Activated naive CD4-positive, alpha-beta T cell treated with Interleukin-2 at 50 U/mL for 16 hours (primary cell): ENCODE results near the gene IFT81.
"Not testable (repeated sequence)": the region's sequence is repeated elsewhere in the genome, so short reads cannot be mapped to it uniquely, and the experiment has no call there.

Experiments
- DNase-seq: peaks from one replicate; pipeline ENCODE4 v3.0.0-alpha.2; 2020

IFT81 gene

GRCh38 chr12:110108309-110109036 lies 15.7 kb upstream of the IFT81 start:
- DNase-seq: no peak

GRCh38 chr12:110109037-110109836 lies 14.9 kb upstream of the IFT81 start:
- no peak for DNase-seq

- DNase-seq: no peak
Observed at GRCh38 chr12:110109837-110110535, 14.2 kb upstream of the IFT81 start.

GRCh38 chr12:110111476-110112334 lies 12.5 kb upstream of the IFT81 start:
- no peak for DNase-seq

GRCh38 chr12:110112335-110112660 lies 11.9 kb upstream of the IFT81 start:
- DNase-seq: no peak

GRCh38 chr12:110114528-110114937 lies 9.6 kb upstream of the IFT81 start:
- DNase-seq: no peak

GRCh38 chr12:110115675-110116074 lies 8.5 kb upstream of the IFT81 start:
- DNase-seq: no peak

GRCh38 chr12:110116623-110117022 lies 7.5 kb upstream of the IFT81 start:
- DNase-seq: no peak

GRCh38 chr12:110117210-110117609 lies 6.9 kb upstream of the IFT81 start:
- DNase-seq: not testable (repeated sequence)

GRCh38 chr12:110117956-110118685 lies 6.0 kb upstream of the IFT81 start:
- no peak for DNase-seq

GRCh38 chr12:110122929-110123328 lies 1.2 kb upstream of the IFT81 start:
- no peak for DNase-seq

GRCh38 chr12:110123919-110124268 lies 263 bp upstream of the IFT81 start:
- DNase-seq: no peak

- DNase-seq: no peak
Observed at GRCh38 chr12:110126557-110126956, 2.4 kb downstream of the IFT81 start.

- no peak for DNase-seq
Observed at GRCh38 chr12:110134691-110135411, 10.7 kb downstream of the IFT81 start.

- no peak for DNase-seq
Observed at GRCh38 chr12:110135806-110136205, 11.6 kb downstream of the IFT81 start.

- no peak for DNase-seq
Observed at GRCh38 chr12:110137786-110138185, 13.6 kb downstream of the IFT81 start.

- DNase-seq: no peak
Observed at GRCh38 chr12:110141389-110141788, 17.2 kb downstream of the IFT81 start.

GRCh38 chr12:110146986-110147385 lies 22.8 kb downstream of the IFT81 start:
- DNase-seq: no peak

- no peak for DNase-seq
Observed at GRCh38 chr12:110149086-110149660, 25.0 kb downstream of the IFT81 start.

- DNase-seq: no peak
Observed at GRCh38 chr12:110156766-110157165, 32.6 kb downstream of the IFT81 start.

GRCh38 chr12:110157539-110157938 lies 33.4 kb downstream of the IFT81 start:
- no peak for DNase-seq
